CD1c-positive myeloid dendritic cell (primary cell): ENCODE measurements around the gene RNF115.

ENCODE experiments used
- DNase-seq: peaks from one replicate; pipeline ENCODE4 v3.0.0-alpha.2; 2016; ENCODE audit errors: extremely low spot score

The RNF115 gene

GRCh38 chr1:145701306-145701862 is 122.5 kb downstream of the RNF115 start:
- DNase-seq, result no peak

GRCh38 chr1:145696630-145696960 is 127.3 kb downstream of the RNF115 start:
- no peak for DNase-seq

GRCh38 chr1:145695821-145696629 is 127.9 kb downstream of the RNF115 start:
- DNase-seq, result peak; percentile 7

GRCh38 chr1:145692785-145693443 is 131.0 kb downstream of the RNF115 start:
- no peak for DNase-seq

- DNase-seq, result no peak
These were observed 133.0 kb downstream of the RNF115 start for GRCh38 chr1:145690587-145691558.

- no peak for DNase-seq
These were observed 134.0 kb downstream of the RNF115 start for GRCh38 chr1:145689922-145690321.

GRCh38 chr1:145688924-145689323 is 135.0 kb downstream of the RNF115 start:
- DNase-seq, result no peak
